ENCODE results near the gene UCKL1. TPM values are rescaled to one million over a fixed set of nuclear protein-coding genes. Genes with fewer than 3 reads are reported as not detected.

Gene UCKL1
- total and polyA plus RNA-seq, 2 experiments from 2014 or later: 18.5 to 52.2 TPM

GRCh38 chr20:63974402-63975200, 18.4 kb upstream of the UCKL1 start:
- Histone ChIP-seq H3K4me1 (ENCODE audit: insufficient read depth) (peaks cover 10% of the 10 kb centered on the region), H3K27ac (no peak overlapping the region), H3K79me2 (no peaks in the 10 kb centered on the region), H2AFZ (no peak overlapping the region), H3K27me3 (no peaks in the 10 kb centered on the region), H3K4me3 (no peak overlapping the region), H3K4me2 (no peak overlapping the region), H3K36me3 (replicated peaks; ENCODE audit: insufficient read depth, low read depth) (no peaks in the 10 kb centered on the region), H3K9me3 (ENCODE audit: low read depth) (no peaks in the 10 kb centered on the region), H4K20me1 (ENCODE audit: insufficient read depth, poor library complexity, severe bottlenecking) (no peaks in the 10 kb centered on the region), H3K9me2 (replicated peaks; ENCODE audit: insufficient read depth) (no peaks in the 10 kb centered on the region)
- DNase-seq (ENCODE audit: low spot score): peak; percentile 11
- 83% methylated on average over 19 of the region's 19 CpGs for WGBS (ENCODE audit: low lambda C conversion rate, missing lambda C conversion rate)
- TF ChIP-seq EZH2 (IDR thresholded peaks at IDR 0.05; ENCODE audit: borderline replicate concordance) (no peak), CTCF (IDR thresholded peaks at IDR 0.05; ENCODE audit: poor library complexity) (no peak), EZH2phosphoT487 (IDR thresholded peaks at IDR 0.05; ENCODE audit: low read depth, severe bottlenecking, unreplicated experiment) (no peak)

GRCh38 chr20:63973636-63974401, 17.6 kb upstream of the UCKL1 start:
- Histone ChIP-seq H3K27ac (no peak overlapping the region), H2AFZ (peak overlapping the region; percentile 51)

GRCh38 chr20:63973160-63973479, 16.9 kb upstream of the UCKL1 start:
- Histone ChIP-seq H3K4me1 (ENCODE audit: insufficient read depth) (peaks cover 11% of the 10 kb centered on the region), H2AFZ (peak overlapping the region; percentile 51), H3K27ac (no peak overlapping the region), H4K20me1 (ENCODE audit: insufficient read depth, poor library complexity, severe bottlenecking) (no peaks in the 10 kb centered on the region), H3K4me3 (no peak overlapping the region), H3K27me3 (no peaks in the 10 kb centered on the region), H3K9me2 (replicated peaks; ENCODE audit: insufficient read depth) (no peaks in the 10 kb centered on the region), H3K4me2 (peak overlapping the region; percentile 83), H3K9me3 (ENCODE audit: low read depth) (no peaks in the 10 kb centered on the region), H3K79me2 (peaks cover 11% of the 10 kb centered on the region), H3K36me3 (replicated peaks; ENCODE audit: insufficient read depth, low read depth) (no peaks in the 10 kb centered on the region)
- TF ChIP-seq EZH2phosphoT487 (IDR thresholded peaks at IDR 0.05; ENCODE audit: low read depth, severe bottlenecking, unreplicated experiment): no peak
- no peak for TF ChIP-seq EZH2 (IDR thresholded peaks at IDR 0.05; ENCODE audit: borderline replicate concordance)
- no peak for TF ChIP-seq CTCF (IDR thresholded peaks at IDR 0.05; ENCODE audit: poor library complexity)
- 85% methylated on average over 3 of the region's 3 CpGs for WGBS (ENCODE audit: low lambda C conversion rate, missing lambda C conversion rate)
- DNase-seq (ENCODE audit: low spot score): no peak

More at GRCh38 chr20:63973636-63974401, 17.6 kb upstream of the UCKL1 start:
- peak overlapping the region; percentile 83 for H3K4me2 ChIP-seq
- TF ChIP-seq EZH2 (IDR thresholded peaks at IDR 0.05; ENCODE audit: borderline replicate concordance): no peak
- TF ChIP-seq CTCF (IDR thresholded peaks at IDR 0.05; ENCODE audit: poor library complexity): peak; percentile 99
- DNase-seq (ENCODE audit: low spot score): peak; percentile 95
- no peaks in the 10 kb centered on the region for H3K27me3 ChIP-seq
- no peak overlapping the region for H3K4me3 ChIP-seq
- H3K9me3 ChIP-seq (ENCODE audit: low read depth): no peaks in the 10 kb centered on the region
- no peaks in the 10 kb centered on the region for H3K36me3 ChIP-seq (replicated peaks; ENCODE audit: insufficient read depth, low read depth)
- no peaks in the 10 kb centered on the region for H4K20me1 ChIP-seq (ENCODE audit: insufficient read depth, poor library complexity, severe bottlenecking)
- H3K9me2 ChIP-seq (replicated peaks; ENCODE audit: insufficient read depth): no peaks in the 10 kb centered on the region
- WGBS (ENCODE audit: low lambda C conversion rate, missing lambda C conversion rate): 12% methylated on average over 37 of the region's 37 CpGs
- peaks cover 11% of the 10 kb centered on the region for H3K4me1 ChIP-seq (ENCODE audit: insufficient read depth)
- peaks cover 4% of the 10 kb centered on the region for H3K79me2 ChIP-seq

Measured in hepatocyte (in vitro differentiated cells).